ENCODE results near the gene TMED10.

DNA sequence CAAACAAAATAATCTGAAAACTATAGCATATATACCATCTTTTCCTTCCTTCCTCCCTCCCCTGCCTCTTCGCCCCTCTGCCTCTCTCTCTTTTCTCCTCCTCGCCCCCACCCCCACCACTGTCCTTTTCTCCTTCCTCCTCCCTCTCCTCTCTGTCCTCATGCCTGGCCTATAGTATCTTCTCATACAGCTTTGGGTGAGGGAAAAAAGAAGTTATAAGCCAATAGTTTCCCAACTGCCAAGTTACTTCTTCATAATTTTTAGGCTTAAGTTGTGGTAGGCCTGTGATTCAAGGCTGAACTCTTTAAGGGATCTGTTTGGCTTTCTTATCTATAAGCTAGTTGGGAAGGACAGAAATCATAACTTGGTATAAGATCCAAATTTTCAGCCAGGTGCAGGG lies 9.1 kb downstream of the TMED10 start:
- TF ChIP-seq, protein P1, sequence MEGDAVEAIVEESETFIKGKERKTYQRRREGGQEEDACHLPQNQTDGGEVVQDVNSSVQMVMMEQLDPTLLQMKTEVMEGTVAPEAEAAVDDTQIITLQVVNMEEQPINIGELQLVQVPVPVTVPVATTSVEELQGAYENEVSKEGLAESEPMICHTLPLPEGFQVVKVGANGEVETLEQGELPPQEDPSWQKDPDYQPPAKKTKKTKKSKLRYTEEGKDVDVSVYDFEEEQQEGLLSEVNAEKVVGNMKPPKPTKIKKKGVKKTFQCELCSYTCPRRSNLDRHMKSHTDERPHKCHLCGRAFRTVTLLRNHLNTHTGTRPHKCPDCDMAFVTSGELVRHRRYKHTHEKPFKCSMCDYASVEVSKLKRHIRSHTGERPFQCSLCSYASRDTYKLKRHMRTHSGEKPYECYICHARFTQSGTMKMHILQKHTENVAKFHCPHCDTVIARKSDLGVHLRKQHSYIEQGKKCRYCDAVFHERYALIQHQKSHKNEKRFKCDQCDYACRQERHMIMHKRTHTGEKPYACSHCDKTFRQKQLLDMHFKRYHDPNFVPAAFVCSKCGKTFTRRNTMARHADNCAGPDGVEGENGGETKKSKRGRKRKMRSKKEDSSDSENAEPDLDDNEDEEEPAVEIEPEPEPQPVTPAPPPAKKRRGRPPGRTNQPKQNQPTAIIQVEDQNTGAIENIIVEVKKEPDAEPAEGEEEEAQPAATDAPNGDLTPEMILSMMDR (IDR thresholded peaks at IDR 0.05), result no peak
- TF ChIP-seq POLR2A (IDR thresholded peaks at IDR 0.05), result no peak

Data from right lobe of liver (tissue), 4 donors.